SK-N-MC (cell line): ENCODE data around the gene GOSR1.

Experiments
- EZH2 ChIP-seq: fragments of 200-600 bp; sonication (generic); IDR thresholded peaks from one replicate; pipeline ENCODE4 v1.6.1; 2017; ENCODE audit warnings: antibody characterized with exemption
- FOXP2 ChIP-seq: optimal IDR thresholded peaks from 2 replicates; pipeline ENCODE3; 2011; ENCODE audit warnings: mild to moderate bottlenecking, moderate library complexity; ENCODE audit not compliant: insufficient read depth; ENCODE audit errors: extremely low read length, control extremely low read depth
- POLR2AphosphoS5 ChIP-seq: IDR thresholded peaks from 2 replicates; pipeline ENCODE4 v1.6.1; 2012; ENCODE audit warnings: mild to moderate bottlenecking, low read depth, low read length, borderline replicate concordance

DNA sequence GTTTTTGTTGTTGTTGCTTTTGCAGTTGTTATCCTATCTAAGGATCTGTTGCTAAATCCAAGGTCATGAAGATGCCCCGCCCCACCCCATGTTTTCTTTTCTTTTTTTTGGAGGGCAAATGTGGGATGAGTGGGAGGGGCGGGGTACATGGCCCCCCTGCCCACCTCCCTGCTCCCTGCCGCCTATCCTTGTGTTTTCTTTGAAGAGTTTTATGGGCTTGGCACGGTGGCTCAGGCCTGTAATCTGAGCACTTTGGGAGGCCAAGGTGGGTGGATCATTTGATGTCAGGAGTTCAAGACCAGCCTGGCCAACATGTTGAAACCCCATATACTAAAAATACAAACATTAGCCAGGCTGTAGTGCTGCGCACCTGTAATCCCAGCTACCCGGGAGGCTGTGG, 18.8 kb upstream of the GOSR1 start:
- TF ChIP-seq EZH2 (no peak), POLR2AphosphoS5 (no peak), FOXP2 (no peak)
